PC-3 (cell line): ENCODE data around the gene PIAS4.

Experiments used
- CTCF ChIP-seq: fragments of 300-600 bp; sonication (generic); conservative IDR thresholded peaks from 2 replicates; pipeline ENCODE4 v1.5.1; 2017; ENCODE audit warnings: antibody characterized with exemption, low read depth, mild to moderate bottlenecking, low read length
- EZH2 ChIP-seq: fragments of 300-600 bp; sonication (generic); IDR thresholded peaks from one replicate; pipeline ENCODE4 v1.6.1; 2017; ENCODE audit warnings: antibody characterized with exemption, mild to moderate bottlenecking, low read length; ENCODE audit not compliant: unreplicated experiment

- TF ChIP-seq CTCF (no peak), EZH2 (no peak)
These were observed 23.0 kb upstream of the PIAS4 start for GRCh38 chr19:3984584-3984907.
